ENCODE results near the gene ERP29.
"Not testable (repeated sequence)": the region's sequence is repeated elsewhere in the genome, so short reads cannot be mapped to it uniquely, and the experiment has no call there.

Gene ERP29
- 72.4 to 247 (median 165) reads per million in 18 experiments for total RNA-seq

DNA sequence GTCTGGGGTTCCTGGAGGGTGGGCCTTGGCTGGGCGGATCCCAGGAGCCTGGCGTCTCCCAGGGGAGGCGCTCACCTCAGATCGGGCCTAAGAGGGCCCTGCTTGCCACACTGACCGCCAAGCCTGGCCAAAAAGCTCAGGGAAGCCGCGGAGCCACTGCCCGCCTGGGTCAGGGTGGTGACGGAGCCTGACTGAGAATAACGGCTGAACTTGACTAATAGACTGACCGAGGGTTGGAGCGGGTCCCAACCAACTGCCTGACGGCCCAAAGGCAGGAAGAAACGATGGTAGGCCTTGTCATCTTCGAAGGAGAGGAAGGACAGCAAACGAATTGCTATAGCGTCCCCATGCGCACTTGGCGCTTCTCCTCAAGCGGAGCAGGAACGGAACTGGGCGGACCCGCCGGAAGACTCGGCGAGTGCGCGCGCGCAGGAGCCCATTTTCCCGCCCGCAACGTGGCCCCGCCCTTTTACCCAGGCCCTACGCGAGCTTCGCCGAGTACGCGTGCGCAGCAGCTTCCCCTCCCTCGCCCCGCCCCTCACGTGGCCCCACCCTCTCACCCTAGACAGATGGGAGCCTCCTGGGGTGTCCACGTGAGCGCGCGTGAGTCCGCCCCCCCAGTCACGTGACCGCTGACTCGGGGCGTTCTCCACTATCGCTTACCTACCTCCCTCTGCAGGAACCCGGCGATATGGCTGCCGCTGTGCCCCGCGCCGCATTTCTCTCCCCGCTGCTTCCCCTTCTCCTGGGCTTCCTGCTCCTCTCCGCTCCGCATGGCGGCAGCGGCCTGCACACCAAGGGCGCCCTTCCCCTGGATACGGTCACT lies at the start of gene ERP29, which contains the start of gene TMEM116:
Gene ERP29, plus strand, starts transcription at position 652 of the 826 bp plus-strand sequence. Its CDS starts 40 bp downstream, at position 692.
Gene TMEM116, minus strand, starts transcription at position 391 of the 826 bp plus-strand sequence. CDS start 7,895 bp downstream, outside the sequence.
- DNase-seq, result peak; percentile 99

DNA sequence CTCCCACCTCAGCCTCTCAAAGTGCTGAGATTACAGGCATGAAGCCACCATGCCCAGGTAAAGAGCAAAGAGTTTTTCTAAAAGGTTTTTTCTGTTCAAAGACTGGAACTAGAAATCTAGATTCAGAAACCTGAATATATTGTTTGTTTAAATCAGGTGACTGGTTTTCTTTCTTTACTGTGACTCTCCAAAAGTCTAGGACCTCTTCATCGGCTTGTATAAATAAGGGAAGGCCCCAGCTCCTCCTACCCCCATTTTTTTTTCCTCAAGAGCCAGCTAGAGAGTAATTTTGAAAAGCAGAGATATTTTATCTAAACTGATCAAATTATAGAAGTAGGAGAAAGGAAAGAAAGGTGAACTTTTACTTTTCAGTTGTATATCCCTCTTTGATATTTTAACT lies 48.3 kb upstream of the ERP29 start:
- no peak for DNase-seq

DNA sequence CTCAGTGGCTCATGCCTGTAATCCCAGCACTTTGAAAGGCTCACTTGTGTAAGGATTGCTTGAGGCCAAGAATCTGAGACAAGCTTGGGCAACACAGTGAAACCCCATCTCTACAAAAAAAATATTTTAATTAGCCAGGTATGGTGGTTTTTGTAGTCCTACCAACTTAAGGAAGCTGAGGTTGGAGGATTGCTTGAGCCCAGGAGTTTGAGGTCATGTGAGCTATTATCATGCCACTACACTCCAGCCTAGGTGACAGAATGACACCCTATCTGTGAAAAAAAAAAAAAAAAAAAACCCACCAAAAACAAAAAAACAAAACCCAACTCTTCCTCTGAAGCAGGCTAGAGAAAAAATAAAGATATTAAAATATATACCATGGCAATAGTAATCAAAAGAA lies 41.4 kb upstream of the ERP29 start:
- DNase-seq, result no peak

DNA sequence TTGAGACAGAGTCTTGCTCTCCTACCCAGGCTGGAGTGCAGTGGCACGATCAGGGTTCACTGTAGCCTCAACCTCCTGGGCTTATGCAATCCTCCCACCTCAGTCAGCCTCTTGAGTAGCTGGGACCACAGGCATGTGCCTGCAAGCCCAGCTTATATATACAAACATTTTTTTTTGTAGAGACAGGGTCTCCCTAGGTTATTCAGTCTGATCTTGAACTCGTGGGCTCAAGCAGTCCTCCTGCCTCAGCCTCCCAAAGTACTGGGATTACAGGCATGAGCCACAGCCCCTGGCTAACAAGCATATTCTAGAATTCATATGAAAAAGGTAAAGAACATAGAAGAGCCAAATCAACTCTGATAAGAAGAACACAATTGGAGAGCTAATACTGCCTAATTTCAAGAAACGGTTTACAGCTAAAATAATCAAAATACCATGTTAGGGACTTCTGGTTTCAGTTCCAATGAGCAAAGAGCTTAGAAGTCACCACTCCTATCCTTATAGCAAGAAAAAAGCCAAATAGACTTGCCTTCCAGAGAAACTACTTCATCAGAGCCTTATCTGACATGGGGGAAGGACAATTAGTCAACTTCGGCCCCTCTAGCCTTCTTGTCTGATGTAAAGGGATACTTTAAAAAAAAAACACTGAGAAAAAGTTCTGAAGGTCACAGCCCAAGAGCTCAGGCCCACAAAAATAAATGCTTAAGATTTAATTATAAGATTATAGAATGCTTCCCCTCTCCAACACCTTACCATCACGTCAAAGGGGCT lies 37.9 kb upstream of the ERP29 start:
- peak in 1 of 2 donors; percentile 6 for DNase-seq

DNA sequence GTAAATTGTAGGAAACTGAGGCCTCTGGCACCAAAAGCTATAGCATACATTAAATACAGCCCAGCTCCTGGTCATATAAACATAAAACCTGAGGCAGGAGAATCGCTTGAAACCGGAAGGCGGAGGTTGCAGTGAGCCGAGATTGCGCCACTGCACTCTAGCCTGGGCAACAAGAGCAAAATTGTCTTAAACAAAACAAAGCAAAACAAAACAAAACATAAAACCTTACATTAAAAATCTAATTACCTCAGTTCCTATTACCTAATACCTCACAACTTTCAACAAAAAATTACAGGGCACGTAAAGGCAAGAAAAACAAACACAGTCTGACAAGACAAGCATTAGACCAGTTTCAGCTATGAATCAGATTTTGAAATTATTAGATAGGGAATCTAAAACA lies 36.9 kb upstream of the ERP29 start:
- no peak for DNase-seq

DNA sequence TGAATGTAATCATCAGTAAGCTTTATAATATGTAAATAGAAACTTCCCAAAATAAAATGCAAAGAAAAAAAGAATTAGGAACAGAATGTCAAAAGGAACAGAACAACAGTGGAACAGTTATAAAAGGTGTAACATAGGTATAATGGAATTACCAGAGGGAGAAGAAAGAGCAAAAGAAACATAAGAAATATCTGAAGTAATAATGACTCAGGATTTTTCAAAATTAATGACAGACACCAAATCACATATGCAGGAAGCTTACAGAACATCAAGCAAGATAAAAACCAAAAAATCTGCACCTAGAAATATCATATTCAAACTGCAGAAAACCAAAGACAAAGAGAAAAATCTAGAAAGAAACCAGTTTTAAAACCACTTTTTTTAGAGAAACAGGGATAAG lies 36.4 kb upstream of the ERP29 start:
- DNase-seq, result no peak

DNA sequence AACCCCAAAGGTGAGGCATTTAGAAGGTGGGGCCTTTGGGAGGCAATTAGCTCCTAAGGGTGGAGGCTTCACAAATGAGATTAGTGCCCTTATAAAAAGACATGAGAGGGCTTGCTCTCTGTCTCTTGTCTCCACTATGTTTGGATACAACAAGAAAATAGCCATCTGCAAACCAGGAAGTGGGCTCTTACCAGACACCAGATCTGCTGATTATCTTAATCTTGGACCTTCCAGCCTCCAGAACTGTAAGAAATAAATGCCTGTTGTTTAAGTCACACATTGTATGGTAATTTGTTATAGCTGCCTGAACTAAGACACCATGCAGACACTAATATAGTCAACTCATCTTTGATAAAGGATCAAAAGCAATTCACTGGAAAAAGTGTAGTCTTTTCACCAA lies 34.7 kb upstream of the ERP29 start:
- no peak for DNase-seq

DNA sequence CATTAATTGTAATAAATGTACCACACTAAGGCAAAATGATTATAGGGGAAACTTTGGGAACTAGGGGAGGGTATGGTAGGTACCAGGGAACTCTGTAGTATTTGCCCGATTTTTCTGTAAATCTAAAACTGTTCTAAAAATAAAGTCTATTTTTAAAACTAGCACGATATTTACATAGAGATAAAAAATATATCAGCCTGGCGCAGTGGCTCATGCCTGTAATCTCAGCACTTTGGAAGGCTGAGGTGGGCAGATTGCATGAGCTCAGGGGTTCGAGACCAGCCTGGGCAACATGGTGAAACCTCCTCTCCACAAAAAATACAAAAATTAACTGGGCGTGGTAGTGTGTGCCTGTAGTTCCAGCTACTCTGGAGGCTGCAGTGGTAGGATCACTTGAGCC lies 32.6 kb upstream of the ERP29 start:
- DNase-seq, result no peak

DNA sequence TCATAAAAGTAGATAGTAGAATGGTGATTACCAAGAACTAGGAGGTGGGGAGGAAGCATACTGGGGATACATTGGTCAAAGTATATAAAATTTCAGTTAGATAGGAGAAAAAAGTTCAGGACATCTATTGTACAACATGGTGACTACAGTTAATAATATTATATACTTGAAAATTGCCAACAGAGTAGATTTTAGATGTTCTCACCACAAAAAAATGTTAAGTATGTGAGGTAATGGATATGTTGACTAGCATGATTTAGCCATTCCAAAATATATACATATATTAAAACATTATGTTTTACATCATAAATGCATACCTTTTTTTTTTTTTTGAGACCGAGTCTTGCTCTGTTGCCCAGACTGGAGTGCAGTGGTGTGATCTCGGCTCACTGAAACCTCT lies 31.2 kb upstream of the ERP29 start:
- no peak for DNase-seq

DNA sequence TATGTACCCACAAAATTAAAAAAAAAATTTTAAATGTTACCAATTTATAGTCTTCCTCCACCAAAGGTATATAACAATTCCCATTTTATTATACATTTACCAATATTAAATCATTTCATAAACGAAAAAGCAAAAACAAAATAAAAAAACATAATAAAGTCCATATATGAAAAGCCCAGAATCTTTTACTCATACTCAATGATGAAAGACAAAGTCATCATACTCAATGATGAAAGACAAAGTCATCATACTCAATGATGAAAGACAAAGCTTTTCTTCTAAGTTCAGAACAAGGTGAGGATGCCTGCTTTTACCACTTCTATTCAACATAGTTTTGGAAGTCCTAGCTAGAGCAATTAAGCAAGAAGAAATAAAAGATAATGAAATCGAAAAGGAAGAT lies 28.4 kb upstream of the ERP29 start:
- no peak for DNase-seq

DNA sequence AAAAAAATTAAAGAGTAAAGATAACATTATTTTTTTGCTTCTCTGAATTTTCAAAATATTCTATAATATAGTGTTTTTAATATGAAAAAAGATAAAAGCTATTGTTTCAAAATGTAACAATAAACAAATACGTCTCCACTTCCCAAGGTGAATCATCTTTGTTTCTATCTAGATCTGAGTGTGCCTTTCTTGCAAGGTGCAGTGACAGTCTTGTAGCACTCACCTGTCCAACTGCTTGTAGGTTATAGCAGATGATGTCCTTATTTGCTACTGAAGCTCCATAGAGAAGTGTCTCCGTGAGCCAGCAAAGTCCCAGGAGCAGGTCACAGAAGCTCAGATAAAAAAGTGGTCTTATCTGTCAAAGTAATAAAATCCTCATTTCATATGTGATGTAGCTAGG lies 21.7 kb upstream of the ERP29 start:
- no peak for DNase-seq

DNA sequence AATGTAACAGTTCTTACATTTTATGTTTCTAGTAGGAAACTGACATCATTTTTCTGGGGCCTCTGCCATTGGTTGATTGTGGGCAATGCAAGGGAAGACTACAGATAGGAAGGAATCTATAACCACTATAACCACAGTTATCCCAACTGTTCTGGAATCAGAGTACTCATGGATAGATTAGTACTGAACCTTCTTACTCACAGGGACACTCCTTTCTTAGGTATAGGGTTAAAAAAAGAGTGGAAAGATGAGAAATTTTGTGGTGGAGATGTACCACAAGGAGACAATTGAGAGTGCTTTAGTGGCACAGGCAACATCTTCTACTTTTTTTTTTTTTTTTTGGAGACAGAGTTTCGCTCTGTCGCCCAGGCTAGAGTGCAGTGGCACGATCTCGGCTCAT lies 21.3 kb upstream of the ERP29 start:
- DNase-seq, result no peak

DNA sequence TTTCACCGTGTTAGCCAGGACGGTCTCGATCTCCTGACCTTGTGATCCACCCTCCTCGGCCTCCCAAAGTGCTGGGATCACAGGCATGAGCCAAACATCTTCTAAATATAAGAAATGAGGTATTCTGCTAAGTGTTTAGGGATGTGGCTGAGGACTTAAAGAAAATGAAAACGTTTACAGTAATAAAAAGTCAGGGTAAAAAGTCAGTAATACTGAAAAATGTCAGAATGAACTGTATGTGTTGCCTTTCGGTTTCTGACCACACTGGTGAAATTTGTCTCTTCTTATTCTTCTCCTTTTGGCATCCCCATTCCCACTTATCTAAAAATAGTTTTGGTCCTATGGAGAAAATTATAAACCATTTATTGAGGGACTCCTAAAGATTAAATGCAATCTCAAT lies 20.8 kb upstream of the ERP29 start:
- DNase-seq, result no peak

DNA sequence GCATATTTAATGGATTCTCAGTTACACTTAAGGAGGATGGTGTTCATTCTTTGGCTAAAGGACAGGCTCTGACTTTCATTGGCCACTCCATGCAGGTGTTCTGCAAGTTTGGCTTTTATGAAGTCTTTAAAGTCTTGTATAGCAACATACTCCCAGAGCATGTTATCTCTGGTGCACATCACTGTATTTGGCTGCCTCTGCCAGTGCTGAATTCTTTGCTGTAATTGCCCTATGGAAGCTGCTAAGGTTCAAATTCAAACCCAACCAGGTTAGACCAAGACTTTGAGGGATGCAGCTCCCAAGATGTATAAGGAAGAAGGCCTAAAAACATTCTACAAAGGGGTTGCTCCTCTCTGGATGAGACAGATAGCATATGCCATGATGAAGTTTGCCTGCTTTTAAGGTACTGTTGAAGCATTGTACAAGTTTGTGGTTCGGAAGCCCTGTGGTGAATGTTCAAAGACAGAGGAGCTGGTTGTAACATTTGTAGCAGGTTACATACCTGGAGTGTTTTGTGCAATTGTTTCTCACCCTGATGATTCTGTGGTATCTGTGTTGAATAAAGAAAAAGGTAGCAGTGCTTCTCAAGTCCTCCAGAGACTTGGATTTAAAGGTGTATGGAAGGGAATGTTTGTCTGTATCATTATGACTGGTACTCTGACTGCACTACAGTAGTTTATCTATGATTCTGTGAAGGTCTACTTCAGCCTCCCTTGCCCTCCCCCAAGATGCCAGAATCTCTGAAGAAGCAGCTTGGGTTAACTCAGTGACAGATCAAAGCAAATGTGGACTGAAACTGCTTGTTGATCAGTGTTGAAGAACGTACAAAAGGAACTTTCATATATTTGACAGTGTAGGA lies 19.7 kb upstream of the ERP29 start:
- DNase-seq, result no peak

DNA sequence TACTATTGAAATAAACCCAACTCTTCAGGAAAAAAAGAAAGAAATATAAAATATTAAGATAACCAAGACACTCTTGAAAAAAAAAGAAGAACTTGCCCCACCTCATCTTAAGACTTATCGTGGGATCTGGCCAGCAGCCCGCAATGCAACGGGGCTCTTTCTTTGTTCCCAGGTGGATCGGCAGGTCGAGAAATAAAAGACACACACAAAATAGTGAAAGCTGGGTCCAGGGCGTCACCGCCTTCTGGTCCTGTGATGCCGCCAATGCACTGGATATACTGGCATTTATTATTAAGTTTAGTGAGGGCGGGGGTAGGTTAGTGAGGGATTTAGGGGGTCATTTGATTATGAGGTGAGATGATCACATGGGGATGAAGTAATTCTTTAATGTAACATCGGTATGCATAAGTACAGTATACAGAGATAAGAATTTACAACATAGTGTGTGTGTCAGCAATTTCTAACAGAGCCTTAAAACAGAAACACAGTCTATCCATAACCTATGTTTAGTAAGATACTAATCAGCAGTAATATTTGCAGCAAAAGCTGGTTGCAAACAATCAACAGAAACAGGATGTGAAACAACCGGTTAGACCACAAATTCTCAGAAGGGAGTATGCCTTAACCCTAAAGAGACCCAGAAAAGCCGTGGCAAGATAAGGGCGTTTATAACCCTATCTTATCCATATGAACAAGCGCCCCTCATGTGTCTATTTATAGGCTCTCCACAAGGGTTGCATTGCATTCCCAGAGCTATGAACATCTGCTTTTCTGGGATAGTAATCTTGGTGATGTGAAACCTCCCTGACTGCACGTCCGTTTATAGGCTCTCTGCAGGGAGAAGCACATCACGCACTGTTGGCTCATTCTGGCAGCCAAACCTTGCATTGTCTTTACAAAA lies 18.8 kb upstream of the ERP29 start:
- peak; percentile 67 to 69 for DNase-seq

DNA sequence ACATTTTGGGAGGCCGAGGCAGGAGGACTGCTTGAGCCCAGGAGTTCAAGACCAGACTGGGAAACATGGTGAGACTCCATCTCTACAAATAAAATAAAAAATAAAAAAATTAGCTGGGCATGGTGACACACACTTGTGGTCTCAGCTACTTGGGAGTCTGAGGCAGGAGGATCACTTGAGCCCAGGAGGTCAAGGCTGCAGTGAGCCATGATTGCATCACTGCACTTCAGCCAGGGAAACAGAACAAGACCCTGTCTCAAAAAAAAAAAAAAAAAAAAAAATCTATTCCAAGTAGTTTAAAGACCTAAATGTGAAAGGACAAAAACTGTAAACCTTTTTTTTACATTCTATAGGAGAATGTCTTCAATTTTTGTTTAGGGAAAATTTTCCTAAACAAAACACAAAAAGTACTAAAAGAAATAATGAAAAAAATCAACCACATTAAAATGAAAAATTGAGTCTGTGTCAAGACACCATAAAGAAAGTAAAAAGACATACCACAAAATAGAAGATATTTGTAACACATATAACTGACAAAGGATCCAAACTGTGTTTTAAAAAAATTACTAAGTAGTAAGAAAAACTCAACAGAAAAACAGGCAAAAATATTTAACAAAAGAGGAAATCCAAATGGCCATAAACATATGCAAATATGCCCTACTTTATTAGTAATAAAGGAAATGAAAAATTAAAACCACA lies 17.3 kb upstream of the ERP29 start:
- no peak for DNase-seq

DNA sequence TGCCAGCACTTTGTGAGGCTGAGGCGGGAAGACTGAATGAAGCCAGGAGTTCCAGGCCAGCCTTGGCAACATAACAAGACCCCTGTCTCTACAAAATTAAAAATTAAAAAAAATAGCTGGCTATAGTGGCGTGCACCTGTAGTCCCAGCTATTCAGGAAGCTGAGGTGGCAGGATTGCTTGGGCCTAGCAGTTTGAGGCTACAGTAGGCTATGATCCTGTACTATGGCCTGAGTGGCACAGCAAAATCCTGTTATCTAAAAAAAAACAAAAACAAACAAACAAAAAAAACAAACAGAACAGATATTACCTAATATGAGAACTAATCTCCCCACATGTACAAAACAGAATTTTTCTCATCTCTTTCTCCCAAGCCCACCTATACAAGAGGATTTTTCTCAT lies 15.9 kb upstream of the ERP29 start:
- DNase-seq, result no peak

DNA sequence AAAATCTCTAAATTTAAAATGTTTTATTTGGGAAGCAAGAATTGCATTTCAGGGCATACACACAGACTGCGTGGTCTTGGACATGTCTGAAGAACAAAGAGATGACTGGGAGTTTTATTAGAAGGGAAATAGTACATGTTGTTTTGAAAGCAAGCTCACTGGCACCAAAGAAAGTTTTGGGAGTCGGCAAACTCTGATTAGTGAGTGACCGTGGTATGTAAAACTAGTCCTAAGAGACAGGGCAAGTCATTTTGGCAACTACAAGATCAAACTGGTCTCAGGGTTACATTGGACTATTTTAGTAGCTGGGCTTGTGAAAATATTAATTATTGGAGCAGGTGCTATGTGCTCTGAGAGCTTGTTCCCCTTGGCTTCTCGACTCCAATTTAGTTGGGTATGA lies 15.2 kb upstream of the ERP29 start:
- DNase-seq, result no peak

DNA sequence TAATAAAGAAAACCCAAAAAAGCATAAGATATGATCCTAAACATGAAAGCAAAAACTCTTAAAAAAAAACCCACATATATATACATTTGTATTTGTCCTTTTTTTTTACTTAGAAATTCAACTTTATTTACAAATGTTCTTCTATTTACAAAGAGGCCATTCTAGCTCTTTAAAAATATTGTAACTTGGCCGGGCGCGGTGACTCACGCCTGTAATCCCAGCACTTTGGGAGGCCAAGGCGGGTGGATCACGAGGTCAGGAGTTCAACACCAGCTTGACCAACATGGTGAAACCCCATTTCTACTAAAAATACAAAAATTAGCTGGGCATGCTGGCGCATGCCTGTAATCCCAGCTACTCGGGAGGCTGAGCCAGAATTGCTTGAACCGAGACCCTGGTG lies 14.1 kb upstream of the ERP29 start:
- DNase-seq, result not testable (repeated sequence)

DNA sequence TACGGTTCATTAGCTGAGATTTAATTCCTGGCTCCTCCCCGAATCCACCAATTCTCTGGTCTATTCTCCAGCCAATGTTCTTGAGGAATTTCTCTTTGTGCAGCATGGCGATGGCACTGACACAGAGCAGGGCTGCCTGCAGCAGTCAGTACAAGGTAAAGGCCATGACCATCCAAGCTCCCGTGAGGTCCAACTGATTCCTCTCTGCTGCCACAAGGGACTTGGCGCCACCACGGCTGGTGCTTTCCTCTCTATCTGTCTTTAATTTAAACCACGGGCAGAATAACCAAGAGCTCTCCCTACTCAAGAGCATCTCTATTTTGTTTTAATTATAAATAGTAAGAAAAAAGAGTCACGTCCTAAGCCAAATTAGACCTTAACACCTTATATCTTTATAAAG lies 12.4 kb upstream of the ERP29 start:
- DNase-seq, result no peak

DNA sequence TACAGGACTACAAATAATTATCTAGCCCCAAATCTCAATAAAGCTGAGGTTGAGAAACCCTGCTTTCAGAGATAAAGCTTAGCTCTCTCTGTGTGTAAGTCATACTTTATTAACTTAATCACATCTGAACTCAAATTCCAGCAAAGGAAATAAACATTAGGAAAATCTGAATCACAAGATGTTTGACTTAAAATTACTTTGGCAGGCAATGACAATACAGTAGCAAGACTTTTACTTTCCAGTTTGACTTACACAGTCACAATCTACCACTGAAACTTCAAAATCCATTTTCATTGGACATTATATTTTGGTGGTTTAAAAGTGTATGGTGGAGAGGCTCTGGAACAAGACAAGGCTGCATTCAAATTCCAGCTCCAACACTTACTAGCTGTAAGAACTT lies 11.7 kb upstream of the ERP29 start:
- DNase-seq, result no peak
